Measurements from ENCODE around the gene CLCN5.

Gene CLCN5

DNA sequence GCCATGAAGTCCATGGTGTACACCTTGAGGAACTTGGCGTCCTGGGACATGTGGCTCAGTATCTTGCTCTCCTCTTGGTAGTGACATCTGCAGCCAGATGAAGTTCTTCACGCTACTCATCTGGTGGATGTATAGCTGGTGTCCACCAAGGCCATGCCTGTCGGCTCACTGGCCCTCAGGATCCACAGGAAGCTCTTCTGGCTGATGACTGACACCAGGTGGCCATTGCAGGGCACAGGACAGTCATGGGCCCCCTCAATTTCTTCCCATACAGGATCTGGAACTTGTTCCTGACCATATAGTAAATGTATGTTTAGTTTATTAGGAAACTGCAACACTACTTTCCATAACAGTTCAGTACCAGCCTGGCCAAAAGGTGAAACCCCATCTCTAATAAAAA, 10.3 kb upstream of the CLCN5 start:
- H3K36me3 ChIP-seq (replicated peaks; ENCODE audit: insufficient read depth, low read length), result no peaks in the 10 kb centered on the region

DNA sequence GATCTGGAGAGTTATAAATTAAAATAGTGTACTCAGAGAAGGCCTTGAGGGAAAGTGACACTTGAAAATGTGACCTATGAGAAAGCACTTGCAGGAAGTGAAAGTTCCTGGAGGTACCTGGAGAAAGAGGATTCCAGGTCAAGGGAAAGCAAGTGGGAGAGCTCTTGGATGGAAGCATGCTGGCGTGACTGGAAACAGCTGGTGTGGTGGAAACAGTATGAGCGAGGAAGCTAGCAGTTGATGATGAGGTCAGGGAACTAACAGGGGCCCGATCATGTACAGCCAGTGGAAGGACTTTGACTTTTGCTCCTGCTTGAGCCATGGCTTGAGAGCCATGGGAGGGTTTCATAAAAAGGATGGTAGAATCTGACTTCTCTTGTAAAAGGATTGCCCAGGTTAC, 9.5 kb upstream of the CLCN5 start:
- Histone ChIP-seq H3K4me2 (ENCODE audit: low read depth, low read length) (no peak overlapping the region), H3K27ac (ENCODE audit: low read length) (no peak overlapping the region), H3K36me3 (replicated peaks; ENCODE audit: insufficient read depth, low read length) (no peaks in the 10 kb centered on the region), H3K9me3 (replicated peaks; ENCODE audit: insufficient read depth, low read length) (no peaks in the 10 kb centered on the region), H3F3A (ENCODE audit: insufficient read depth, low read length) (no peaks in the 10 kb centered on the region), H3K4me3 (ENCODE audit: low read length) (no peak overlapping the region), H3K4me1 (ENCODE audit: low read length) (peaks cover 6% of the 10 kb centered on the region; the same call in 1 of the 2 replicates), H3K27me3 (replicated peaks; ENCODE audit: insufficient read depth, low read length) (no peaks in the 10 kb centered on the region), H3K9me2 (replicated peaks; ENCODE audit: insufficient read depth, low read length) (no peaks in the 10 kb centered on the region), H3K79me2 (ENCODE audit: low read length) (no peaks in the 10 kb centered on the region), H2AFZ (ENCODE audit: low read length) (no peak overlapping the region), H3K9ac (ENCODE audit: low read length) (no peak overlapping the region), H4K20me1 (ENCODE audit: insufficient read depth, low read length) (no peaks in the 10 kb centered on the region)
- no peak for DNase-seq
- TF ChIP-seq, protein P1, sequence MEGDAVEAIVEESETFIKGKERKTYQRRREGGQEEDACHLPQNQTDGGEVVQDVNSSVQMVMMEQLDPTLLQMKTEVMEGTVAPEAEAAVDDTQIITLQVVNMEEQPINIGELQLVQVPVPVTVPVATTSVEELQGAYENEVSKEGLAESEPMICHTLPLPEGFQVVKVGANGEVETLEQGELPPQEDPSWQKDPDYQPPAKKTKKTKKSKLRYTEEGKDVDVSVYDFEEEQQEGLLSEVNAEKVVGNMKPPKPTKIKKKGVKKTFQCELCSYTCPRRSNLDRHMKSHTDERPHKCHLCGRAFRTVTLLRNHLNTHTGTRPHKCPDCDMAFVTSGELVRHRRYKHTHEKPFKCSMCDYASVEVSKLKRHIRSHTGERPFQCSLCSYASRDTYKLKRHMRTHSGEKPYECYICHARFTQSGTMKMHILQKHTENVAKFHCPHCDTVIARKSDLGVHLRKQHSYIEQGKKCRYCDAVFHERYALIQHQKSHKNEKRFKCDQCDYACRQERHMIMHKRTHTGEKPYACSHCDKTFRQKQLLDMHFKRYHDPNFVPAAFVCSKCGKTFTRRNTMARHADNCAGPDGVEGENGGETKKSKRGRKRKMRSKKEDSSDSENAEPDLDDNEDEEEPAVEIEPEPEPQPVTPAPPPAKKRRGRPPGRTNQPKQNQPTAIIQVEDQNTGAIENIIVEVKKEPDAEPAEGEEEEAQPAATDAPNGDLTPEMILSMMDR (IDR thresholded peaks at IDR 0.05; ENCODE audit: low read length), result no peak
- TF ChIP-seq EZH2 (optimal IDR thresholded peaks at IDR 0.05; ENCODE audit: low read depth, low read length) (no peak), EZH2phosphoT487 (IDR thresholded peaks at IDR 0.05; ENCODE audit: low read length) (no peak)

More for the DNA sequence above, 10.3 kb upstream of the CLCN5 start:
- Histone ChIP-seq H4K20me1 (ENCODE audit: insufficient read depth, low read length) (no peaks in the 10 kb centered on the region), H3K27ac (ENCODE audit: low read length) (no peak overlapping the region), H3K9ac (ENCODE audit: low read length) (no peak overlapping the region), H3K4me1 (ENCODE audit: low read length) (peaks cover 6% of the 10 kb centered on the region; the same call in 1 of the 2 replicates), H2AFZ (ENCODE audit: low read length) (no peak overlapping the region), H3K4me2 (ENCODE audit: low read depth, low read length) (no peak overlapping the region), H3K4me3 (ENCODE audit: low read length) (no peak overlapping the region), H3K79me2 (ENCODE audit: low read length) (no peaks in the 10 kb centered on the region), H3K9me3 (replicated peaks; ENCODE audit: insufficient read depth, low read length) (no peaks in the 10 kb centered on the region), H3K9me2 (replicated peaks; ENCODE audit: insufficient read depth, low read length) (no peaks in the 10 kb centered on the region), H3K27me3 (replicated peaks; ENCODE audit: insufficient read depth, low read length) (no peaks in the 10 kb centered on the region), H3F3A (ENCODE audit: insufficient read depth, low read length) (no peaks in the 10 kb centered on the region)
- TF ChIP-seq, protein P1 (IDR thresholded peaks at IDR 0.05; ENCODE audit: low read length), result no peak
- TF ChIP-seq EZH2phosphoT487 (IDR thresholded peaks at IDR 0.05; ENCODE audit: low read length) (no peak), EZH2 (optimal IDR thresholded peaks at IDR 0.05; ENCODE audit: low read depth, low read length) (no peak)
- no peak for DNase-seq

DNA sequence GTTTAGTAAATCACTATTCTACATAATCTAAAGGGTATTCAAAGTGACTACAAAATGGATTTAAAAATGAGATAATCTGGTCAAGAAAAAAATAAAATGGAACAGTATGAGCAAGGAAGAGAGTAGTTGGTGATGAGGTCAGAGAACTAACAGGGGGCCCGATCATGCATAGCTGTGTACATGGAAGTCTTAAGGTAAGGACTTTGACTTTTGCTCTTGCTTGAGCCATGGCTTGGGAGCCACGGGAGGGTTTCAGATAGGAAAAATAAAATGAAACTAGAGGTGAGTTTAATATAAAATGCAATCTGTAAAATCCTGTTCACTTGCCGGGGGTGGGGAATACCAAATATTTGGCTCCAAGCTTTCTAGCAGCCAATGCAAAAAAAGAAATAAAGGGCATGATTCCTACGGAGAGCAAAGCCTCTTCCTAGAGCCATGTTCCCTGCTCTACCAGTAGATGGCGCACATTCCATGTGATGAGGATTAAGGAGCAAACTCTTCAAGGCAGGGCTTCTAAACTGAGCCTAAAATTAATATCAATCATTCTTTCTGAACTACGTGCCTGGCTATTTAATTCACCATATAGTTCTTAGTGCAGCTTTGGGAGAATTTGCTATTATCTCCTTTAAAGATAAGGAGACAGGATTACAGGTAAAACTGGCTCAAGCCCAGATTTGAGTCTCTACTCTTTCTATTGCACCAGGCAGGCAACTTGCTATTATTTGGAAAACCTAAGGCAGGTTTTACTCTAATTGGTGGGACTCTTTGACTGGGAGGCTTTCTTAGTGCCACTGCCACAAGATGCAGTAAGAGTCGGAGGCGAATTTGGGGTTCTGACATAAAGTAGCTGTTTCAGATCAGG, 6.8 kb upstream of the CLCN5 start:
- Histone ChIP-seq H3K27me3 (replicated peaks; ENCODE audit: insufficient read depth, low read length) (no peaks in the 10 kb centered on the region), H3K4me2 (ENCODE audit: low read depth, low read length) (no peak overlapping the region), H4K20me1 (ENCODE audit: insufficient read depth, low read length) (no peaks in the 10 kb centered on the region), H3F3A (ENCODE audit: insufficient read depth, low read length) (no peaks in the 10 kb centered on the region), H3K9me2 (replicated peaks; ENCODE audit: insufficient read depth, low read length) (no peaks in the 10 kb centered on the region), H3K4me1 (ENCODE audit: low read length) (0 out of 2 replicates have a peak, but pooled peaks cover 1% of the 10 kb centered on the region), H3K79me2 (ENCODE audit: low read length) (no peaks in the 10 kb centered on the region), H3K27ac (ENCODE audit: low read length) (no peak overlapping the region), H2AFZ (ENCODE audit: low read length) (no peak overlapping the region), H3K4me3 (ENCODE audit: low read length) (no peak overlapping the region), H3K9ac (ENCODE audit: low read length) (no peak overlapping the region), H3K9me3 (replicated peaks; ENCODE audit: insufficient read depth, low read length) (no peaks in the 10 kb centered on the region), H3K36me3 (replicated peaks; ENCODE audit: insufficient read depth, low read length) (no peaks in the 10 kb centered on the region)
- peak; percentile 58 for DNase-seq
- no peak for TF ChIP-seq EZH2 (optimal IDR thresholded peaks at IDR 0.05; ENCODE audit: low read depth, low read length)
- TF ChIP-seq, protein P1 (IDR thresholded peaks at IDR 0.05; ENCODE audit: low read length), result peak; percentile 75
